Adrenal gland (tissue), 5 donors: ENCODE results near the gene CPA3.

Experiments used
- CTCF ChIP-seq, 6 experiments: fragments of 450-650 bp in 4 of 6; fragments of 200-600 bp in 2 of 6; sonication (generic) in 1 of 6; IDR thresholded peaks; 1 replicate in 5 of 6; 2 replicates in 1 of 6; pipeline versions ENCODE4 v1.5.1 to v1.8.0; 2016 to 2021; ENCODE audit warnings: antibody characterized with exemption in 6 of 6, mild to moderate bottlenecking in 2 of 6, moderate library complexity in 1 of 6
- POLR2A ChIP-seq, 2 donors: fragments of 450-650 bp; IDR thresholded peaks; one replicate each; pipeline ENCODE4 v1.6.1; 2017; ENCODE audit warnings: antibody characterized with exemption in 2 of 2, mild to moderate bottlenecking in 2 of 2, moderate library complexity in 1 of 2
- donor health status: DM: no; HTN: no; CAD: no.

- TF ChIP-seq CTCF (IDR thresholded peaks at IDR 0.05) (no peak), POLR2A (IDR thresholded peaks at IDR 0.05) (no peak)
Measured at GRCh38 chr3:148881286-148881685, 16.2 kb downstream of the CPA3 start.
